Retinal pigment epithelial cell (primary cell): ENCODE measurements around the gene MRAP.

ENCODE experiments used
- DNase-seq: peaks from one replicate; pipeline ENCODE4 v3.0.0-alpha.2; 2010; ENCODE audit warnings: low read depth
- H3K4me3 ChIP-seq: 2 replicates; pipeline ENCODE4 v1.5.1; 2011; ENCODE audit warnings: mild to moderate bottlenecking, low read length, control low read depth, moderate library complexity
- TF ChIP-seq, protein P1 (sequence below): conservative IDR thresholded peaks from 2 replicates; pipeline ENCODE4 v1.5.1; 2011; ENCODE audit warnings: low read depth, low read length, control low read depth, inconsistent platforms

The MRAP gene

GRCh38 chr21:32315511-32316281 lies 17.0 kb downstream of the MRAP start:
- no peak for DNase-seq
- no peak overlapping the region for H3K4me3 ChIP-seq
- TF ChIP-seq, protein P1, sequence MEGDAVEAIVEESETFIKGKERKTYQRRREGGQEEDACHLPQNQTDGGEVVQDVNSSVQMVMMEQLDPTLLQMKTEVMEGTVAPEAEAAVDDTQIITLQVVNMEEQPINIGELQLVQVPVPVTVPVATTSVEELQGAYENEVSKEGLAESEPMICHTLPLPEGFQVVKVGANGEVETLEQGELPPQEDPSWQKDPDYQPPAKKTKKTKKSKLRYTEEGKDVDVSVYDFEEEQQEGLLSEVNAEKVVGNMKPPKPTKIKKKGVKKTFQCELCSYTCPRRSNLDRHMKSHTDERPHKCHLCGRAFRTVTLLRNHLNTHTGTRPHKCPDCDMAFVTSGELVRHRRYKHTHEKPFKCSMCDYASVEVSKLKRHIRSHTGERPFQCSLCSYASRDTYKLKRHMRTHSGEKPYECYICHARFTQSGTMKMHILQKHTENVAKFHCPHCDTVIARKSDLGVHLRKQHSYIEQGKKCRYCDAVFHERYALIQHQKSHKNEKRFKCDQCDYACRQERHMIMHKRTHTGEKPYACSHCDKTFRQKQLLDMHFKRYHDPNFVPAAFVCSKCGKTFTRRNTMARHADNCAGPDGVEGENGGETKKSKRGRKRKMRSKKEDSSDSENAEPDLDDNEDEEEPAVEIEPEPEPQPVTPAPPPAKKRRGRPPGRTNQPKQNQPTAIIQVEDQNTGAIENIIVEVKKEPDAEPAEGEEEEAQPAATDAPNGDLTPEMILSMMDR = no peak

DNA sequence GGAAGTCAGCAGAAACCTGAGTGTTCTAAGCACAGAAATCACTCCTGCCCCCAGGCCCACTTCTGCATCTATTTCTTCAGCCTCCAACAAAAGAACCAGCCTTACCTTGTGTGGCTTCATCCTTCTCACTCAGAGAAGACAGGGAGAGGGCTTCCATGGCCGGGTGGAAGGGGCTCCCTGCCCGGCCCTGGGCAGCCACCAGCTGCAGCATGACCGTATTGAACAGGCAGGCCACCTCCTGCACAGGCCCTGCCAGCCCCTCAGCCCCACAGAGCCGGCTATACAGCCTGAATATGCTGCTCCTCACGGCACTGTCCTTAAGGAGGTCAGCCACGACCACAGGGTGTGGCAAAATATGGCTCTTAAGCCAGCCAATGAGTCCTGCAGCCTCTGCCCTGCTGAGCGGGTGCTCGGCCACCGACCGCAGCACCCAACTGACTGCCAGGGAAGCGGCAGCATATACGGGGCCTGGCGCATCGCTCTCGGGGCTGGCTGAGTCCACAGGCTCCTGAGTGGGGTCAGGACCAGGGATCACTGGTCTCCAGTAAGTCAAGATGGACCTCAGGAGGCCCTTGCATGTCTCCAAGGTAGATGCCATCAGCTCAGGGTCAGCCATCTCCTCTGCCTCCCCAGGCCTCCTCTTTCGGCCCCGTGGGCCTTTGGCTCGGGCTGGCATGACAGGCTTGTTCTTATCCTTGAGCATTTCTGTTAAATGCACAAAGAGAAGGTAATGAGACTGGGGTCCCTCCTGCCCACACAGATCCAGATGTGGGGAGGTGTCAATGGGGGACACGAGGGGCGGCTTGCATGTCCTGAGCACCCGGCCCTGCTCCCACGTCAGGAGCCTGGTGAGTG lies 17.9 kb downstream of the MRAP start:
- TF ChIP-seq, protein P1 = no peak
- H3K4me3 ChIP-seq = no peak overlapping the region
- no peak for DNase-seq

- no peak for DNase-seq
- TF ChIP-seq, protein P1 = no peak
- no peak overlapping the region for H3K4me3 ChIP-seq
These were observed 19.1 kb downstream of the MRAP start for GRCh38 chr21:32317726-32318125.

DNA sequence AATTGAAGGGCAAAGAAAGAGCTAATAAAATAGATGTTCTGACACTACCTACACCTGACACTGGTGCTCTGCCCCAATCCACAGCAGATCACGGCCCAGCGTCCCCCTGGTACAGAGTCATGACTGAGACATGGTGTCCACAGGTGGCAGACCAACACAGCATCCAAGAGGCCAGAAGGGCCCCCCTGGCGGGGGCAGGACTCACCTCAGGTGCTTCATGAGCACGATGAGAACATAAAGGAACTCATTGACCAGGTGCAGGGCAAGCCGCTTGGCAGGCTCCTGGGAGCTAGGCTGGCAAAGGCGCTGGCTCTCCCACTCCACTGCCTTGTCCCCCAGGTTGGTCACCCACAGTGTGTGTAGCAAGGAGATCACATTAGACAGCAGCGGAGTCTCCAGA lies 20.4 kb downstream of the MRAP start:
- no peak for DNase-seq
- TF ChIP-seq, protein P1 = no peak
- no peak overlapping the region for H3K4me3 ChIP-seq

- H3K4me3 ChIP-seq = no peak overlapping the region
- DNase-seq = no peak
- TF ChIP-seq, protein P1 = no peak
These were observed 21.4 kb downstream of the MRAP start for GRCh38 chr21:32320059-32320458.

DNA sequence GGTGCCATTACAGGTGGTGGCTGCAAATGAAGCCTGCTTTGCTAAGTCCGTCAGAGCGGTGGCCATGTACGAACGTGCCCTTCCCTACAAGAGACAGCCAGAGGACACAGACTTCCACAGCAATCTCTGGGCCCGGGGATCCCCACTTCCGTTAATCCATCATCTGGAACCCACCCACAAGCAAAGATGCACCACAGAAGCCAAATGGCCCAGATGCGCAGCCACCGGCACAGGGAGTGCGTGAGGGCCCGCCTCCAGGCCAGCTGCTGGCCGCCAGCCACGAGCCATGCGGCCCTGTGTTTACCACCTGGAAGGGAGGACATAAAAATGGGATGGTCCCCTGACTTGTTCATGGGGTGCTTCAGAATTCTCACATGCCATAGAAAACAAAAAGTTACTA lies 22.1 kb downstream of the MRAP start:
- TF ChIP-seq, protein P1 = no peak
- H3K4me3 ChIP-seq = no peak overlapping the region

More for the DNA sequence above, 22.1 kb downstream of the MRAP start:
- DNase-seq = no peak
